ENCODE measurements around the gene APP. TPM values are rescaled to one million over a fixed set of nuclear protein-coding genes. Genes with fewer than 3 reads are reported as not detected.
"Not testable (repeated sequence)": the region's sequence is repeated elsewhere in the genome, so short reads cannot be mapped to it uniquely, and the experiment has no call there.

APP gene
- total RNA-seq, 5 donors from 2014 or later (not counting 1 experiment from before 2014, with no cell fraction given), result 33.7 to 44.7 (median 37.5) TPM

GRCh38 chr21:26025536-26026512 lies 144.7 kb downstream of the APP start:
- no peak for DNase-seq

GRCh38 chr21:26023406-26023805 lies 147.2 kb downstream of the APP start:
- H3K4me1 Mint-ChIP-seq; H3K4me3 ChIP-seq (ENCODE audit: control insufficient read depth in 1 of 2, extremely low read depth in 1 of 2, low read length in 1 of 2); DNase-seq; POLR2A ChIA-PET; H3K27me3 Mint-ChIP-seq; H3K27me3 ChIP-seq (replicated peaks in 1 of 2; ENCODE audit: control insufficient read depth in 2 of 2, extremely low read depth in 1 of 2, insufficient read depth in 2 of 2, low read length in 1 of 2); ATAC-seq (replicated peaks in 1 of 4); H3K4me1 ChIP-seq (ENCODE audit: control insufficient read depth in 1 of 2, extremely low read depth in 1 of 2, insufficient read depth in 2 of 2, low read length in 2 of 2); H3K9me3 Mint-ChIP-seq; H3K36me3 ChIP-seq (ENCODE audit: control insufficient read depth in 2 of 2, extremely low read depth in 1 of 2, insufficient read depth in 1 of 2, low read length in 1 of 2); H3K9me3 ChIP-seq; H3K27ac Mint-ChIP-seq; H3K27ac ChIP-seq (ENCODE audit: low read length); H3K4me3 Mint-ChIP-seq: not testable (repeated sequence)
- WGBS (ENCODE audit: insufficient coverage), result 86% methylated on average over 2 of the region's 4 CpGs
- CTCF ChIA-PET, result interaction anchor here in 1 of 2 donors (0.7 to 1.1 kb wide), 2 partner anchors 9 to 15 kb away, joined by 3 to 5 read pairs; no protein-coding TSS in a partner anchor
- peaks cover 23% of the 10 kb centered on the region for H3K36me3 Mint-ChIP-seq

More at GRCh38 chr21:26025536-26026512, 144.7 kb downstream of the APP start:
- Mint-ChIP-seq H3K4me1 (peaks cover 0 to under 1% (median 0%) of the 10 kb centered on the region in 3 donors), H3K27me3 (no peaks in the 10 kb centered on the region), H3K36me3 (peaks cover 18% of the 10 kb centered on the region), H3K27ac (no peak overlapping the region), H3K9me3 (no peaks in the 10 kb centered on the region), H3K4me3 (no peak overlapping the region)
- Histone ChIP-seq H3K9me3 (no peaks in the 10 kb centered on the region), H3K4me1 (ENCODE audit: control insufficient read depth in 1 of 2, extremely low read depth in 1 of 2, insufficient read depth in 2 of 2, low read length in 2 of 2) (no peaks in the 10 kb centered on the region), H3K27me3 (replicated peaks in 1 of 2; ENCODE audit: control insufficient read depth in 2 of 2, extremely low read depth in 1 of 2, insufficient read depth in 2 of 2, low read length in 1 of 2) (no peaks in the 10 kb centered on the region), H3K27ac (ENCODE audit: low read length) (no peak overlapping the region), H3K4me3 (ENCODE audit: control insufficient read depth in 1 of 2, extremely low read depth in 1 of 2, low read length in 1 of 2) (no peak overlapping the region), H3K36me3 (ENCODE audit: control insufficient read depth in 2 of 2, extremely low read depth in 1 of 2, insufficient read depth in 1 of 2, low read length in 1 of 2) (no peaks in the 10 kb centered on the region)
- POLR2A ChIA-PET, result no interaction called here
- no peak for ATAC-seq (replicated peaks in 1 of 4)
- CTCF ChIA-PET, result no interaction called here
- no CpG with 5 or more reads among the region's 9 CpGs for WGBS (ENCODE audit: insufficient coverage)

DNA sequence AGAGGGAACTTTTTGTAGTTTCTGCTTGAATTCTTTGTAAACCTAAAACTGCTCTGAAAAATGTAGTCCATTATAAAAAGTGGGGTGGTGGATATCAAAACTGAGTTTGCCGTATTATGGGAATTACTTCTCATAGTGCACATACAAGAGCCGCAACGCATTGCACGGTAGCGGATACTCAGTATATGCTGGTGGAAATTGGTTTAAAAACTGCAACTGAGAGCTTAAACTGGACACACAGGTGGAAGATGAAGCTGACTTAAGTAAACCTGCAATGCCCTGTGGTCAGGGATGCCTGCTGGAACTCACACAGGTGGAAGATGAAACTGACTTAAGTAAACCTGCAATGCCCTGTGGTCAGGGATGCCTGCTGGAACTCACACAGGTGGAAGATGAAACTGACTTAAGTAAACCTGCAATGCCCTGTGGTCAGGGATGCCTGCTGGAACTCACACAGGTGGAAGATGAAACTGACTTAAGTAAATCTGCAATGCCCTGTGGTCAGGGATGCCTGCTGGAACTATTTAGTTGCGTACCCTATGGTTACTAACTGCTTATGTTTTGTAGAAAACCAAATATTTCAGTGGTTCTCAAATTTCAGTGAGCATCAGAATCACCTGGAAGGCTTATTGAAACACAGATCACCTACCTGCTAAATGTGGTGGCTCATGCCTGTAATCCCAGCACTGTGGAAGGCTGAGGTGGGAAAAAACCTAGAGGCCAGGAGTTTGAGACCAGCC lies 147.8 kb downstream of the APP start:
- H3K27ac ChIP-seq (ENCODE audit: low read length); H3K27me3 Mint-ChIP-seq; H3K27ac Mint-ChIP-seq; H3K4me1 ChIP-seq (ENCODE audit: control insufficient read depth in 1 of 2, extremely low read depth in 1 of 2, insufficient read depth in 2 of 2, low read length in 2 of 2); POLR2A ChIA-PET; H3K4me1 Mint-ChIP-seq; ATAC-seq (replicated peaks in 1 of 4); H3K27me3 ChIP-seq (replicated peaks in 1 of 2; ENCODE audit: control insufficient read depth in 2 of 2, extremely low read depth in 1 of 2, insufficient read depth in 2 of 2, low read length in 1 of 2); H3K36me3 ChIP-seq (ENCODE audit: control insufficient read depth in 2 of 2, extremely low read depth in 1 of 2, insufficient read depth in 1 of 2, low read length in 1 of 2); H3K9me3 ChIP-seq; H3K9me3 Mint-ChIP-seq; DNase-seq; H3K4me3 Mint-ChIP-seq; H3K4me3 ChIP-seq (ENCODE audit: control insufficient read depth in 1 of 2, extremely low read depth in 1 of 2, low read length in 1 of 2): not testable (repeated sequence)
- WGBS (ENCODE audit: insufficient coverage), result 100% methylated on average over 1 of the region's 6 CpGs
- CTCF ChIA-PET, result interaction anchor here in 1 of 2 donors (0.7 kb wide), 1 partner anchor 9 kb away, joined by 3 read pairs; no protein-coding TSS in a partner anchor
- H3K36me3 Mint-ChIP-seq, result peaks cover 23% of the 10 kb centered on the region

- no CpG with 5 or more reads among the region's 1 CpG for WGBS (ENCODE audit: insufficient coverage)
- CTCF ChIA-PET, result no interaction called here
- no peaks in the 10 kb centered on the region for H3K27me3 ChIP-seq (replicated peaks in 1 of 2; ENCODE audit: control insufficient read depth in 2 of 2, extremely low read depth in 1 of 2, insufficient read depth in 2 of 2, low read length in 1 of 2)
- no peaks in the 10 kb centered on the region for H3K9me3 ChIP-seq
- Mint-ChIP-seq H3K4me1 (no peaks in the 10 kb centered on the region), H3K27me3 (no peaks in the 10 kb centered on the region), H3K27ac (no peak overlapping the region), H3K36me3 (peaks cover 23% of the 10 kb centered on the region), H3K9me3 (no peaks in the 10 kb centered on the region), H3K4me3 (no peak overlapping the region)
- no peak for DNase-seq
- H3K36me3 ChIP-seq (ENCODE audit: control insufficient read depth in 2 of 2, extremely low read depth in 1 of 2, insufficient read depth in 1 of 2, low read length in 1 of 2), result no peaks in the 10 kb centered on the region
- ATAC-seq (replicated peaks in 1 of 4), result no peak
- no peaks in the 10 kb centered on the region for H3K4me1 ChIP-seq (ENCODE audit: control insufficient read depth in 1 of 2, extremely low read depth in 1 of 2, insufficient read depth in 2 of 2, low read length in 2 of 2)
- no peak overlapping the region for H3K27ac ChIP-seq (ENCODE audit: low read length)
- POLR2A ChIA-PET, result no interaction called here
- H3K4me3 ChIP-seq (ENCODE audit: control insufficient read depth in 1 of 2, extremely low read depth in 1 of 2, low read length in 1 of 2), result no peak overlapping the region
Observed at GRCh38 chr21:26020510-26020909, 150.1 kb downstream of the APP start.

GRCh38 chr21:26020081-26020480 lies 150.5 kb downstream of the APP start:
- Histone ChIP-seq H3K27me3 (replicated peaks in 1 of 2; ENCODE audit: control insufficient read depth in 2 of 2, extremely low read depth in 1 of 2, insufficient read depth in 2 of 2, low read length in 1 of 2) (no peaks in the 10 kb centered on the region), H3K4me1 (ENCODE audit: control insufficient read depth in 1 of 2, extremely low read depth in 1 of 2, insufficient read depth in 2 of 2, low read length in 2 of 2) (no peaks in the 10 kb centered on the region), H3K27ac (ENCODE audit: low read length) (no peak overlapping the region), H3K4me3 (ENCODE audit: control insufficient read depth in 1 of 2, extremely low read depth in 1 of 2, low read length in 1 of 2) (no peak overlapping the region), H3K36me3 (ENCODE audit: control insufficient read depth in 2 of 2, extremely low read depth in 1 of 2, insufficient read depth in 1 of 2, low read length in 1 of 2) (no peaks in the 10 kb centered on the region), H3K9me3 (no peaks in the 10 kb centered on the region)
- no peaks in the 10 kb centered on the region for H3K9me3 Mint-ChIP-seq
- POLR2A ChIA-PET, result no interaction called here
- no peak overlapping the region for H3K4me3 Mint-ChIP-seq
- ATAC-seq (replicated peaks in 1 of 4) (no peak), DNase-seq (no peak)
- H3K27me3 Mint-ChIP-seq, result no peaks in the 10 kb centered on the region
- WGBS (ENCODE audit: insufficient coverage), result no CpG with 5 or more reads among the region's 4 CpGs
- no peak overlapping the region for H3K27ac Mint-ChIP-seq
- CTCF ChIA-PET, result no interaction called here
- peaks cover 23% of the 10 kb centered on the region for H3K36me3 Mint-ChIP-seq
- no peaks in the 10 kb centered on the region for H3K4me1 Mint-ChIP-seq

DNA sequence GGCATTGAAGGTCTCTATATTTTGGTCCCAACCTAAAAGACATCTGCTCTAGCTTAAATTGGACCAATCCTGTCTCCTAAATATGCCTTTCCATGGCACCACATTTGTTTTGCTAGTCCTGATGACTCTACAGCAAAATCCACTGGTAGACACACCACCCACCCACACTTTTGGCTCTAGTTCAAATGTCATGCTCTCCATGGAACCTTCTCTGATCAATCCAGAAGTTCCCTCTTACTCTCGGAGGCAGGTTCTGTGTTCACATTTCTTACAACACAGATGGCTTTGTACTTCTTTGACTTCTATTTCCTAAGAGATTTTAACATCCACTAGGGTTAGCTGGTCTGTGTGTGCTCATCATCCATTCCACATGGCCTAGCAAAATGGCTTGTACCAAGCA lies 151.3 kb downstream of the APP start:
- no peaks in the 10 kb centered on the region for H3K4me1 ChIP-seq (ENCODE audit: control insufficient read depth in 1 of 2, extremely low read depth in 1 of 2, insufficient read depth in 2 of 2, low read length in 2 of 2)
- ChIA-PET POLR2A (interaction anchor here in 1 of 2 donors (0.6 kb wide), 1 partner anchor 53 kb away, joined by 3 read pairs; no protein-coding TSS in a partner anchor), CTCF (no interaction called here)
- no peaks in the 10 kb centered on the region for H3K27me3 ChIP-seq (replicated peaks in 1 of 2; ENCODE audit: control insufficient read depth in 2 of 2, extremely low read depth in 1 of 2, insufficient read depth in 2 of 2, low read length in 1 of 2)
- H3K36me3 ChIP-seq (ENCODE audit: control insufficient read depth in 2 of 2, extremely low read depth in 1 of 2, insufficient read depth in 1 of 2, low read length in 1 of 2), result no peaks in the 10 kb centered on the region
- H3K4me3 ChIP-seq (ENCODE audit: control insufficient read depth in 1 of 2, extremely low read depth in 1 of 2, low read length in 1 of 2), result no peak overlapping the region
- no peaks in the 10 kb centered on the region for H3K9me3 ChIP-seq
- DNase-seq (no peak), ATAC-seq (replicated peaks in 1 of 4) (no peak)
- Mint-ChIP-seq H3K27me3 (no peaks in the 10 kb centered on the region), H3K4me3 (no peak overlapping the region), H3K4me1 (no peaks in the 10 kb centered on the region), H3K9me3 (no peaks in the 10 kb centered on the region), H3K27ac (no peak overlapping the region), H3K36me3 (peaks cover 23% of the 10 kb centered on the region)
- 67% methylated on average over 1 of the region's 1 CpG for WGBS (ENCODE audit: insufficient coverage)
- H3K27ac ChIP-seq (ENCODE audit: low read length), result no peak overlapping the region

Measured in T-cell (primary cell).